Glomerular visceral epithelial cell (primary cell): ENCODE results near the gene TSPAN9.

Experiments used
- DNase-seq: peaks from one replicate; pipeline ENCODE4 v3.0.0-alpha.2; 2016; ENCODE audit errors: extremely low spot score

The TSPAN9 gene

GRCh38 chr12:3141339-3142321, 64.5 kb downstream of the TSPAN9 start:
- no peak for DNase-seq

- DNase-seq: no peak
These were observed 65.2 kb downstream of the TSPAN9 start for GRCh38 chr12:3142386-3142785.

GRCh38 chr12:3144495-3144894, 67.3 kb downstream of the TSPAN9 start:
- no peak for DNase-seq

- DNase-seq: no peak
These were observed 67.9 kb downstream of the TSPAN9 start for GRCh38 chr12:3145033-3145432.

GRCh38 chr12:3145546-3146310, 68.5 kb downstream of the TSPAN9 start:
- no peak for DNase-seq

- DNase-seq: no peak
These were observed 70.1 kb downstream of the TSPAN9 start for GRCh38 chr12:3147260-3147659.

GRCh38 chr12:3148366-3149000, 71.3 kb downstream of the TSPAN9 start:
- no peak for DNase-seq

- no peak for DNase-seq
These were observed 72.5 kb downstream of the TSPAN9 start for GRCh38 chr12:3149515-3150307.

- DNase-seq: no peak
These were observed 73.1 kb downstream of the TSPAN9 start for GRCh38 chr12:3150308-3150670.

- DNase-seq: no peak
These were observed 74.0 kb downstream of the TSPAN9 start for GRCh38 chr12:3150931-3151835.

GRCh38 chr12:3152011-3152511, 74.9 kb downstream of the TSPAN9 start:
- DNase-seq: no peak

GRCh38 chr12:3152892-3153291, 75.7 kb downstream of the TSPAN9 start:
- no peak for DNase-seq

- DNase-seq: no peak
These were observed 76.8 kb downstream of the TSPAN9 start for GRCh38 chr12:3154006-3154405.

- no peak for DNase-seq
These were observed 78.7 kb downstream of the TSPAN9 start for GRCh38 chr12:3155702-3156370.

GRCh38 chr12:3157581-3158323, 80.6 kb downstream of the TSPAN9 start:
- DNase-seq: no peak

GRCh38 chr12:3158851-3159465, 81.8 kb downstream of the TSPAN9 start:
- no peak for DNase-seq

GRCh38 chr12:3160081-3160480, 82.9 kb downstream of the TSPAN9 start:
- DNase-seq: no peak

- no peak for DNase-seq
These were observed 84.7 kb downstream of the TSPAN9 start for GRCh38 chr12:3161861-3162260.
